H4 (cell line): ENCODE measurements around the gene CYTL1. TPM values are rescaled to one million over a fixed set of nuclear protein-coding genes. Genes with fewer than 3 reads are reported as not detected.
A peak's percentile ranks its signal among the peaks of the same experiment; 100 is the strongest.
"Not testable (repeated sequence)": the region's sequence is repeated elsewhere in the genome, so short reads cannot be mapped to it uniquely, and the experiment has no call there.

Source experiments
- DNase-seq: peaks from one replicate; pipeline ENCODE4 v3.0.0-alpha.2; 2015; ENCODE audit warnings: low spot score
- total RNA-seq: library from RNA; depleted of rRNA; stranded (reverse); fragments of >200 nt; shearing (Covaris generic); gene quantifications from 2 replicates; pipeline ENCODE4 v1.2.3, GENCODE V29; 2014; rRNA removed

The CYTL1 gene, protein sequence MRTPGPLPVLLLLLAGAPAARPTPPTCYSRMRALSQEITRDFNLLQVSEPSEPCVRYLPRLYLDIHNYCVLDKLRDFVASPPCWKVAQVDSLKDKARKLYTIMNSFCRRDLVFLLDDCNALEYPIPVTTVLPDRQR
- 103 and 104 TPM in 2 replicates for total RNA-seq

DNA sequence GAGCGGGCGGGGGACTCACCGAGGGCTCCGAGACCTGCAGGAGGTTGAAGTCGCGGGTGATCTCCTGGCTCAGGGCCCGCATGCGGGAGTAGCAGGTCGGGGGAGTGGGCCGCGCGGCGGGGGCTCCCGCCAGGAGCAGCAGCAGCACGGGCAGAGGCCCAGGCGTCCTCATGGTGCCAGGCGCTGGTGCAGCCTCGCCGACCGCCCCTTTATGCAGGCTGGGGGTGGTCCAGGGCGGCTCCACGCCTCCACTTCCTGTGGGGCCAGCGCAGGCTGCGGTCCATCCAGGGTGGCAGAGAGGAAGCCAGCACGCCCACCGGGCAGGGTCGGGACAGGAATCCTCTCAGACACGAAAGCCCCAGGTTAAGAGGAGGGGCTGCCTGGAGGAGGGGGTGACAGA lies at the start of gene CYTL1:
TSS of gene CYTL1 (minus strand) at position 185 of the 400 bp plus-strand sequence. CDS start at position 172, 13 bp downstream.
- DNase-seq = no peak

DNA sequence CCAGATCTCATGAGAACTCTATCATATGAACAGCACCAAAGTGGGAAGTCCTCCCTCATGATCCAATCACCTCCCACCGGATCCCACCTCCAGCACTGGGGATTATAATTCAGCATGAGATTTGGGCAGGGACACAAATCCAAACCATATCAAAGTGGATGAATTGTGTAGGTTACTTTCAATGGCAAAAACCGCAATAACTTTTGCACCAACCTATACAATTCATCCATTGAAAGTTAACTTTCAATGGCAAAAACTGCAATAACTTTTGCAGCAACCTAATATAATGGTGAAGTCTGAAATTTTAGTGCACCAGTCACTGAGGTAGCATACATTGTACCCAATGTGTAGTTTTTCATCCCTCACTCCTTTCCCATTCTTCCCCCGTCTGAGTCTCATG lies 48.6 kb upstream of the CYTL1 start:
- no peak for DNase-seq

DNA sequence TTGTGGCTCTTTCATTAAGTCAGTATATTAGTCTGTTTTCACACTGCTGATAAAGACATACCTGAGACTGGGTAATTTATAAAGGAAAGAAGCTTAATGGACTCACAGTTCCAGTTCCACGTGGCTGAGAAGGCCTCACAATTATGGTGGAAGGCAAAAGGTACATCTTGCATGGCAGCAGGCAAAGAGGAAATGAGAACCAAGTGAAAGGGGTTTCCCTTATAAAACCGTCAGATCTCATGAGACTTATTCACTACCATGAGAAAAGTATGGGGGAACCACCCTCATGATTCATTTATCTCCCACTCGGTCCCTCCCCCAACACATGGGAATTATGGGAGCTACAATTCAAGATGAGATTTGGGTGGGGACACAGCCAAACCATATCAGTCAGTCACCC lies 47.7 kb upstream of the CYTL1 start:
- not testable (repeated sequence) for DNase-seq

DNA sequence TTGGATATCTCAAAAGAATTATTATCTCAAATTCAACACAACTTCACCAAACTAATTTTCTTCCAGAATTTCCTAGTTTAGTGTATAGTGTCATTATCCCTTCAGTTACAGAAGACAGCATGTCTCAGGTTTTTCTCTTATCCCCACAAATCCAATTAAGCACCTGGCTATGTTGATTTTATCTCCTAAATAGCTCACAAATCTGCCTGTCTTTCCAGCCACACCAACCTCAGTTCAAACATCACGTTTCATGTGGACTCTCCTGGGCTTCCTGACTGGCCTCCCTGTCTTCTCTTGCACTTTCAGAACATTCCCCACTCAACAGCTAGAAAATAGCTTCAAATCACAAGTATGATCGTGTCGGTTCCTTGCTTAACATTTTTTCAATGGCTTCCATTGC lies 46.8 kb upstream of the CYTL1 start:
- DNase-seq = no peak

DNA sequence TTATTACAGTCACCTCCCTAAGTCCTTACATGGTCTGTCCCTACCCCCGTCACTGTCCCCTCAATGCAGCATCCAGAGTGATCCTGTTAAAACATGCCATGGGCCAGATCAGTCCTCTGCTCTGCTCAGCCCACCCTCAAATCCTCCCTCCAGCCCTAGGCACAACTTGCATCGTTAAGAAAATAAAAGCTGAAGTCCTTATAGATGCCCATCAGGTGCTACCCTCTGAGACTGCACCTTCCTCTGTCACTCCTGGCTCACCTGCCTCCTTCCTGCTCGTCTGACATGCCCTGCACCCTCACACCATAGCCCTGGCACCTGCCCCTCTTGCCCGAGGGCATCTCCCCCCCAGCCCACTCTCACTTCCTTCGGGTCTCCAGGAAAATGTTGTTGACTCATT lies 36.2 kb upstream of the CYTL1 start:
- no peak for DNase-seq

DNA sequence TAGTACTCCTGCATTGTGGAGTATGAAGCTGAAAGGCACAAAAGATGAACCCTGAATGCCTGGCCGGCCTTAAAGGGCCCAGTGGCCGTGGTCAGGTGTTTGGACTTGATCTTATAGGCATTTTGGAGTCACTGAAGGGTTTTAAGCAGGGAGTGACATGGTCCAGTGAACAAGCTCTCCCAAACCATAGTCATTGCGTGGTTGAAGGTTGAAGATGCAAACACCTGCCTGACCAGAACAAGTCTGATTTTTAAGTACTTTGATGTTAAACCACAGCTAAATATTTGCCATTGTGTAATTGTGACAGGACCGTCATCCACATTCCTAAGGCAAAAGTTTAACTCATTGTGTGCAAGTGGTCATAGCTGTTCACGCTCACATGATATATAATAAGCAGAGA lies 35.3 kb upstream of the CYTL1 start:
- no peak for DNase-seq

DNA sequence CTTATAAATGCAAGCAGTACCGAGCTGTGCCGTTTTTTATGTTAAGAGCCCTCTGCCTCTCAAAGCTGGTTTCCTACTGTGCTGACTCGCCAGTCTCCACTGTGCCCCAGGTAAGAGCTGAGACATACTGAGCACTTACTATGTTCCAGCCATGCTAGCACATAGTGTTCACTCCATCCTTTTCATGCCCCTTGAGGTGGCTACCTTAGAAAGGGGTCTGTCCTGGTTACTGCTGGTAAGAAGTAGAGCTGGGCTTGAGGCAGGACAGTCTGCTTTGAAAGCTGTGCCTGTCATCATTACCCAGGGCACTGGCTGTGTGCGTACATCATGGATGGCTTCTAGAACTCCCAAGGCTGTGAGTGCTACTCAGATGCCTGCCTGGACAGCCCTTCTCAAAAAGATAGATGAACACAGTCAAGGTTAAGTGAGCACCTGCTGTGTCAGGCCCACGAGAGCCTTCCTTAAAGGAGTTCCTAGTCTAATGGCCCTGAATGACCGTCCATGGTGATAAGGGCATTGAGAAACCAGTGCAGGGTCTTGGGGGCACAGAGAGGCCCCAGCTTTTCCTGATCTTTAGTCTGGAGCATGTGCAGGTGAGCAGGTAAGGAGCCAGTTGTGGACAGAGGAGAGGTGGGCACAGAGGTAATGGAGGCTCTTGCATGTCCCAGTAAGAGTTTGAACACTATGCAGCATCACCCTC lies 33.6 kb upstream of the CYTL1 start:
- no peak for DNase-seq

DNA sequence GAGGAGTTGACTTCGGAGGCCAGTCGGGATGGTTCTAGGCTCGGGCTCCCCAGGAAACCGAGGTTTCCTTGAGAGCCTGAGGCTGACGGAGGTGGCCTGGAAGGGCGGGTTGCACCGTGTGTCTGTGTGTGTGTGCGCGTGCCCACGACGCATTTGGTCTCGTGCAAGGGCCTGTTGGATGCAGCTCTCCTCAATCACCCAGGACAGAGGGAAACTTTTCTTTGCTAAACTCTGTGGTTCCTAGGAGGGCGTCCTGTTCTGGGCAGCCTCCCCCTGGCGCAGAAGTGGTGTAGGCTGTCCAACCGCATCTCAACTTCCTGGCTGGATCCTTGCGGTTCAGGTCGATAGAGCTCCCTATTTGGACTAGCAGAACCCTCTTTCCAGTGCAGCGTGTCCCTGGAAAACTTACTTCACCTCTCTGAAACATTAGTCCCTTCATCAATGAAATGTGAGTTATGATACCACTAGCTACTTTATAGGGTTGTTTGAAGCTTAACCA lies 33.0 kb upstream of the CYTL1 start:
- DNase-seq = no peak

DNA sequence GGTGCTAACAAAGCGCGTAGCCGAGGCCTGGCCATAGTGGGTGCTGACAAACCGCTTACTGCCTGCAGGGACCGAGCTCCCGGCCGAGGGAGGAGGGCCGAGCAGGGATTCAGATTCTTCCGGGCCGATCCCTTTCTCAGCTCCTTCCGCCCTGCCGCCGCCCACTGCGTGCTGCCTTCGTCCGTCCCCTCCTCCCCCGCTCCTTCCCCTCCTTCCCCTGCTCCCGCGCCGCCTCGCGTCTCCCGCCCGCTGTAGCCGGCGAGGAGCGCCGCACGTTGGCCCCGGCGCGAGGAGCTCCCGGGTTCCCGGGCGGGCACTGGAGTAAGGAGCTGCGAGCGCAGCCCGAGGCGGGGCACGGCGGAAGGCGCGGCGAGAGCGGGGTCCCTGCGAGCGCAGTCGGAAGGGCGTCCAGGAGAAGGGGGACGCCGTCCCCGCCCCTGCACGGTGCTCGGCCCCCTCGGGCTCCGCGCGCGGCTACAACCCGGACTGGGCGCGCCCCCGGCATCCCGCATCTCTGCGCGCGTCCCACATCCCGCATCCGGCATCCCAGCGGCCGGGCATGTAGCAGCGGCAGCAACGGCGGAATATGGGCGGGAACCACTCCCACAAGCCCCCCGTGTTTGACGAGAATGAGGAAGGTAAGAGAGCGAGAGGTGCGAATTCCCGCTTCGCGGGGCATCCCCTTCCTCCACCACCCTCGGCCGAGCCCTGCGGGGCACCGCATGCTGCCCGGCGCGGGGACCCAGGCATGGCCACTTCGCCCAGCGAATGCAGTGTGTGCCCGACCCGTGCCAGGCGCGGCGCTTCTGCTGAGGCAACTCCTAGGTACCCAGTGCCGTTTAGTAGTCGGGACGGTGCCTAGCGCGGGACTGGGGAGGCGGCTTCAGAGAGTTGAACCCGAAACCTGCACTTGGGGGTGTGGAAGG lies 32.3 kb upstream of the CYTL1 start, which contains the start of gene STK32B:
TSS of gene STK32B (plus strand) at position 203 of the 926 bp plus-strand sequence.
- DNase-seq = peak; percentile 85

DNA sequence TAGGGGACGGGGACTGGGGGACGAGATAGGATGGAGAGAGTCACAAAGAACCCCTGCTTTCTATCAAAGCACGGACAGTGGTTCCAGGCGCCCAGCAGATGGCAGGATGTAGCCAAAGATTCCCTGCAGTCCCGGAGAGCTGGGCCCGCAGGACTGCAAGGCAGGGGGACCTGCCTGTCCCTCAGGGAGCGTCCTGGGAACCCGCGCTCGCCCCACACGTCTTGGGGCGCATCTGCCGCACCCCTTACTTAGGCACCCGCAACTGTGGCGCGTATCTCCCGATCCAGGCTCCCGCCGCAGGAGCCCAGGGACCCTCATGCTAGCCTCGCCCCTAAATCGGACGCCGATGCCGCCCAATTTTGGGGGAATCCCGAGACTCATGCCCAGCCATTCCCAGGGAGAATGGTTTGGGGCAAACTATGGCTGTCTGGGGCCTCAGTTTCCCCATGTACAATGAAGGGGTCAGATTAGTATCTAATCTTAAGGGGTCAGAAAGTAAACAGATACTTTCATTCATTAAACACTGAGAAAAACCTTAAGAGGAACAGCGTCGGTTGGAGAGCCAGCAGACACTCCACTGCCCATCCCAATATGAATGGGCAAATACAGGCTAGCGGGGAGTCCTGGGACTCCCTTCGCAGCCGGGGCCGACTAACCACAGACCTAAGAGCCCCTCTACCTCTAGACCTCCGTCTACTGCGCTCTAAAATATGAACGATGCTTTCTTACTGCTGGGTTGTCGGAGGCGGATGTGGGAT lies 31.4 kb upstream of the CYTL1 start:
- peak; percentile 84 for DNase-seq

DNA sequence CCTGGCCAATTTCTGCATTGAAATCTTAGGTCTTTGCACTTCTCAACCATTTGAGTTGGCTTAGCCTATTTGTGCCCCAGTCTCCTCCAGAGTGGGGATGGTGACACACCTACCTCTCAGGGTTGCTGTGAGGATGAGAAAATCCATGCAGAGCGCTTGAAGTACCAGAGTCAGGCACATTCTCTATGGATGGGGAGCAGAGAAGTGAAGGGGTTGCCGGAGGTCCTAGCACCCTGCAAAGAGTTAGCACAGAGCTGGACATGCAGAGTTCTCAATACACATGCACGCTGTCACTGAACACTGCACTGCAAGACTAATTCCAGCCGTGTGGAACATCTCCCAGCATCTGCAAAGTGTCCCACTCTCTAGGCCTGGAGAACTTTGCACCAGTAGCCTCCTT lies 29.5 kb upstream of the CYTL1 start:
- DNase-seq = no peak

DNA sequence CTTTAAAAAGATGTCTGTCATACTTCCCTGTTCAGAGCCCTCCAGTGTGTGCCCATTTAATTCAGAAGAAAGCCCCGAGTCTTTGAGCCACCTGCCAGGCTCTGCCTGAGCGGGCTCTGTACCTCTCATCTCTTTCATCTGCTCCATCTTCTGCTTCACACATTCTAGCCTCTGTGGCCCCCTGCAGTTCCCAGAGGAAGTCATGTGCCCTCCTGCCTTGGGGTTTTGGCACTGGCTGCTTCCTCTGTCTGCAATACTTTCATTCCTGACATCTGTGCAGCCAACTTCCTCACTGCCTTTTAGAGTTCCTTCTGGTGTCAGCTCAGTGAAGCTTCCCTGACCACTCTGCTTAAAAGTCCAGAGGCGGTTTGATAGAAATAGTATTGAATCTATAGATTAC lies 25.8 kb upstream of the CYTL1 start:
- no peak for DNase-seq

DNA sequence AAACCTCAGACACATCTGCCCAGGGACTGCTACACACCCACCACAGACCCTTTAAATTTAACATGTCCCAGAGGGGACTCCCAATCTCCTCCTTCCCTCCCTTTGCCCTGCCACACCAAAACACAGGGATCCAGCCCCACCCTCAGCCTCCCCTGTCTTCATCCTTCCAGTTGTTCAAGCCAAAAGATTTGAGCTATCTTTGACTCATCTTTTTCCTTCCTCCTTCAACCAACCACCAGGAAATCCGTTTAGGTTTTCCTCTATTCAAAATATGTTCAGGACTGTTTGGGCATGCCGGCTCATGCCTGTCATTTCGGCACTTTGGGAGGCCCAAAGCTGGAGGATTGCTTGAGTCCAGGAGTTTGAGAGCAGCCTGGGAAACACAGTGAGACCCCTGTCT lies 25.1 kb upstream of the CYTL1 start:
- no peak for DNase-seq

DNA sequence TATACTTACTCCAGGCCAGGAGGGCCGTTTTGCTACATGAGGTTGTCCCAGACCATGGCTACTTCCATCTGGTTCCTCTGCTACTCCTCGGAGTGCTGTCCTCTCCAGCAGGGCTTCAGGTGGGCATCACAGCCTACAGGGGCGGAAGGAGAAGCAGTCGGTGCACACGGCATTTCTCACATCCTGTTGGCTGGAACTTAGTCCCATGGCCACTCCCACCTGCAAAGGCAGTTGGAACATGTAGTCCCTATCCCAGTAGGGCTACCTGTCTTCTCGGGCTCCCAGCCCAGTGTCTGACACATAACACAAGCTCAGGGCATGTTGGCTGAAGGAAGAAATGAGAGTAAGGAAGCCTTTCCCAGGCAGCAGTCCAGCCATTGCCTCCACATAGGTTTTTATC lies 24.3 kb upstream of the CYTL1 start:
- no peak for DNase-seq

DNA sequence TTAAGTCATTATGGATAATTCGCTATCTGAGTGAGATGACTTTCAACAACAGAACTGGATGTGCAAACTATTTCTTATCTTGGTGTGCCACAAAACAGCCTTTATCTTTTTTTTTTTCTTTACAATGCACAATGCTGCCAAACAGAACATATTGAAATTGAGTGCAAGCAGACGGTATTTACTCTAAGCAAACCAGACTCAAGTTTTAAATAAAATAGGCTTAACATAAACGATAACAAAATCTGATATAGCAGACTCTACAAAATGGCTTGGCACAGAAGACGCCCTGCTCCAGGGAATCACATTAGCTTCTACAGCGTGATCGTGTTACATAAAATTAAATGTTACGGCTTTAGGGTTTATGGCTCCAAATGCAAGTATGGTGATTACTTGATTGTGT lies 22.4 kb upstream of the CYTL1 start:
- no peak for DNase-seq

DNA sequence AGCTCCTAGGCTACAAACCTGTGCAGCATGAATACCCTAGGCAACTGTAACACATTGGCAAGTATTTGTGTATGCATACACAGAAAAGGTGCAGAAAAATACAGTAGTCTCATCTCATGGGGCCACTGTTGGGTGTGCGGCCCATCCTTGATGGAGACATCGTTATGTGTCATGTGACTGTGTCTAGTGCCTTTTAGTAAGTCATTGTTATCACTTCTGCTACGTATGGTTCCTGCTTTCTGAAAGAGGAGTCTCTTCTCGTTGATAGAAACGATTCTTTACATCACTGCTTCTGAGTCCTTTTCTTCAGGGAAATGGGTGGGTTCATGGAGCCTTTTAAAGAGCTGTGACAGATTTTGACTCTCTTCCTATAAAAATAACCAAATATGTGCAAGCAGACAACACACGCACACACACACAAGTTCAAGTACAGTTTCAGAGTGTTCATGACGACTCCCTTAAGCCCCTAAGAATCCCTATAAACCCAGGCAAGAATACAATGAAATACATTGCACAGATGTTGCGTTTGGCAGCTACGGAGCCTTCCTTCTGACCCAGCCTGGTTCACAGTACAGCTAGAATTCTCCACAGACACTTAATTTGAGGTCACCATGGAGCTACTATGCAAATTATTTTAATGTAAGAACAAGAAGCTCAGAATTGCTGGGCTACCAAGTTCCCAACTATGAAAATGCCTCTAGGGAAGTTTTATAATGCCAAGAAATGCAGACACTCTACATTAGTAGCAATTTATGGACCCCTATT lies 21.8 kb upstream of the CYTL1 start:
- no peak for DNase-seq

DNA sequence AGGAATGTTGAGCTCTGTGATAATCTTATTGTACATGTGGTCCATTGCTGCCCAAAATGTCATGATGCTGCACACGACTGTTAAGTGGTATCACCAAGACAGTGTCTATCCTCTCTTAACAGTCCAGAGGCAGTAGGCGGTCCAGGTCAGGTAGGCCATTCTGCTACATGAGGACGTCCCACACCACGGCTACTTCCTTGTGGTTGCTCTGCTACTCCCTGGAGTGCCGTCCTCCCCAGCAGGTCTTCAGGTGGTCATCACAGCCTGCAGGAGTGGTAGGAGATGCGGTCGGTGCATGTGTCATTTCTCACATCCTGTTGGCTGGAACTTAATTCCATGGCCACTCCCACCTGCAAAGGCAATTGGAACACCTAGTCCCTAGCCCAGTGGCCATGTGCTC lies 20.5 kb upstream of the CYTL1 start:
- DNase-seq = no peak

DNA sequence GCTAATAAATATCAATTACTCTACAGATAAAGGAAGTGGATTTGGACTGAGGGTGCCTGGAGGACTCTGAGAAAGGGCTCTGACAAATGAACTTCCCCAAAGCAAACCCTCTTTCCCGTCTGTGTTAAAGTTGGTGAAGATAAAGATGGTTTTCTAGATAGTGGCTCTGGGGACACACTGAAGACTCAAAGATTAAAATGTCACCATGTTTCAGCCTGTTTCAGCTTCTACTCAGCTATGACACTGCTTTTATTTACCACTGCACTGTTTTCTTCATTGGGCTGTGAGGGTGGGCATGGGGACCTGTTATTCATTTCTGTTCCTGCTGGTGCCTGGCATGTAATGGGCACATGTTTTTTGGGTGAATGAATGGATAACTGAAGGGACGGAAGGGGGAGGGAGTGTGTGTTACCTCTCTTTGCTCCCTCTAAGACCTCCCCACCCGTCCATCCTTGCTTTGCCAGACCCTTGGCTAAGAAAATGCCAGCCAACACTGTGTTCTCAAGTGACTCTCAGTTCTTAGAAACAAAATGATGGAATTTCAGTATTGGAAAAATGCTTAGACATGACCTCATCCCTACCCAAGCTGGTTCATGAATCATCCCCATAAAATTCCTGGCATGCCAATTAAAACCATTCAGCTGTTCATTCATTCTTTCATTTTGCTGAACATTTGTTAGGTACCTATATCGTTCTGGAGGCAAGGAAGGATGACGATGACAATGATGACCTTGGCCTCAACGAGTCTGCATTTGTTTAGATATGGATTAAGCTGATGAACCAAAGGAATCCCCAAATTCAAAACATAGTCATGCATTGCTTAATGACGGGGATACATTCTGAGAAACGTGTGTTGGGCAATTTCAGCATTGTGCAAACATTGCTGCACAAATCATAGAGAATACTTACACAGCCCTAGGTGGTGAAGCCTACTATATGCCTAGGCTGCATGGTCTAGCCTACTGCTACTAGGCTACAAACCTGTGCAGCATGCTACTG lies 18.6 kb upstream of the CYTL1 start:
- DNase-seq = peak; percentile 96

DNA sequence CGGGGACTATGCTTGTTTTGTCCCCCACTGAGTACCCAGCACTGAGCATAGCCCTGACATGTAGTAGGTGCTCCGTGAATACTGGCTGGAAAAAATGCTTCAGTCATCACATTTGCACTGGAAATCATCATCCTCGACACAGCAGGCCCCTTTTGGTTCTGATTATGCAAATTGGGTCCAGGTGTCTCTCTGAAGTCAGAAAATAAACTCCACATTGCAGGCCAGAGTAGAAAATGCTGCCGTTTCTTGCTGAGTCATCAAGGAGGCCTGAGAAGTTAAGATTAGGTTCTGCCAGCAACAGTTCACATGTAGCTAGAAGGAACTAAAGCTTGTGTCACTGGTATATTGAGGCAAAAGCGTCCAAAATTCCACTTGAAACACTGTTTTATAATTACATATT lies 17.0 kb upstream of the CYTL1 start:
- peak; percentile 51 for DNase-seq

DNA sequence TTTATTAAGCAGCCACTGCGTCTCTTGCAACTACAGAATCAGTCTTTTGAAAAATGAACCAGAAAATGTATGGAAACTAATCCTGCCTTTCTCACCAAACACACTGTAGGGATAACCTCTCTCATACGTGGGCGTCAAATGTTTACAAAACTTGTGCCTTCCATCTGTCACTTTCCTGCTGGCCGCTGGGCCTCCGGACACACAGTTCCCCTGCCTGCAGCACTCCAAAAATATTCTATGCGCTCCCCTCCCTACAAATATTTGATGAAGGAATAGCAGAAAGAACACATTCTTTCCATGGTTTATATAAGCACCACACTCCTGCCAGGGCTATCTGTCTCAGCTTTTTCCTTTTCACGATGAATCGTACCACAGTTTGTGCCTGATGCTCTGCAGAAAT lies 14.9 kb upstream of the CYTL1 start:
- no peak for DNase-seq
